BLaER1 (cell line): Measurements from ENCODE around the gene OR6C75.
"Not testable (repeated sequence)": the region's sequence is repeated elsewhere in the genome, so short reads cannot be mapped to it uniquely, and the experiment has no call there.

Experiments used
- H3K27ac ChIP-seq: shearing (Covaris generic); formaldehyde crosslinking; 2 replicates; pipeline ENCODE4 v1.8.1; 2022
- H3K27me3 ChIP-seq: shearing (Covaris generic); formaldehyde crosslinking; 2 replicates; pipeline ENCODE4 v1.8.1; 2022
- H3K36me3 ChIP-seq: shearing (Covaris generic); formaldehyde crosslinking; 2 replicates; pipeline ENCODE4 v1.8.1; 2022
- H3K4me1 ChIP-seq: shearing (Covaris generic); formaldehyde crosslinking; 2 replicates; pipeline ENCODE4 v1.8.1; 2022
- H3K4me2 ChIP-seq: shearing (Covaris generic); formaldehyde crosslinking; 2 replicates; pipeline ENCODE4 v1.8.1; 2022
- H3K4me3 ChIP-seq: shearing (Covaris generic); formaldehyde crosslinking; 2 replicates; pipeline ENCODE4 v1.8.1; 2022
- H3K9ac ChIP-seq: shearing (Covaris generic); formaldehyde crosslinking; 2 replicates; pipeline ENCODE4 v1.8.1; 2022
- H3K9me3 ChIP-seq: shearing (Covaris generic); formaldehyde crosslinking; 2 replicates; pipeline ENCODE4 v1.8.1; 2022
- H4K20me1 ChIP-seq: shearing (Covaris generic); formaldehyde crosslinking; 2 replicates; pipeline ENCODE4 v1.8.1; 2022
- Cebpa-rat ChIP-seq: shearing (Covaris generic); IDR thresholded peaks from 2 replicates; pipeline ENCODE4 v1.8.1; 2022

OR6C75 gene

DNA sequence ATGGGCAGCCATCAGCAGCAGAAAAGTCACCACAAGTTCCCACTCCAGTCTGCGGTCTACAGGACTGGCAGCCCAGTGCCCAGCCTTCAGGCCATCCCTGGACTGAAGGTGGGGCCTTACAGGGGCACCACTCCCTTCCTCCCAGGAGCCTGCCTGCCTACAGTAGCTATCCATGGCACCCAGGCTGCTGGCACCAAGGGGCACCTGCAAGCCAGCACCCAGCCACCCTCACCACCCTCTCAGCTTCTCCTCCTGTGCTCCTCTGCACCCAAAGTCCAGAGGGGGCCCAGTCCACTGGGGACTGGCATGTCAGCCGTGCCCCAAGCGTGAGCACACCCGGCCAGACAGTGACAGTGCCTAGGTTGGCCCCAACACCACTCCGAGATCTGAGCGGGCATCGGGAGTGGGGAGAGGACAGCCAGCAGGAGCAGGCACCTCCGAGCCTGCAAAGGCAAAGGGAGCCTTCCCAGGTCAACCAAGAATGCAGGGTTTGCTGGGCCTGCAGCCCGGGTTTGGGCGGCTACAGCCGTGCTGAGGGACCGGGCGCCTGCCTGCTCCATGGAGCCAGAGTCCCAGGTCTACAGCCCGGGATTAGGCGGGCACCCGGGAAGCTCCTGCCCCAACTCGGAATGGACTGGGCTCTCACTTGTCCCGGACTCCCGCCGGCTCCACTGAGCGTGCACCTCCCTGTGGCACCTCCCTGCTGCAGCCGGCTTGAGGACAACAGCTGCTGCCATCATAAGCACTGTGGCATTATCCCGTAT lies 29.4 kb downstream of the OR6C75 start:
- Histone ChIP-seq H3K4me1 (no peaks in the 10 kb centered on the region), H3K4me2 (no peak overlapping the region), H3K4me3 (no peak overlapping the region), H3K27me3 (no peaks in the 10 kb centered on the region), H3K36me3 (no peaks in the 10 kb centered on the region), H3K9me3 (peaks cover 8% of the 10 kb centered on the region; the same call in 1 of the 2 replicates), H3K27ac (no peak overlapping the region), H3K9ac (no peak overlapping the region), H4K20me1 (no peaks in the 10 kb centered on the region)
- TF ChIP-seq Cebpa-rat: no peak

DNA sequence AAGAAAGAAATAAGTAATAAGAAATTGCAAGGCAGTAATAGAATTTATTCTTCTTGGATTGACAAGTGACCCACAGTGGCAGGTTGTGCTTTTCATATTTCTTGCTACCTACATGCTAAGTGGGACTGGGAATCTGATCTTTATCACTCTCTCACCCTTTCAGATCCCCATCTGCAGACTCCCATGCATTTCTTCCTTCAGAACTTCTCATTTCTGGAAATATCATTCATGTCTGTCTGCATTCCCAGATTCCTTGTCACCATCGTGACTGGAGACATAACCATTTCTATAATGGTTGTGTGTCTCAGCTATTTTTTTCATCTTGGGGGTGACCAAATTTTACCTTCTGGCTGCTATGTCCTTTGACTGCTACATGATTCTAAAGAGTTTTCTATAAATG lies 33.6 kb downstream of the OR6C75 start:
- H3K4me3 ChIP-seq: no peak overlapping the region
- no peaks in the 10 kb centered on the region for H3K4me1 ChIP-seq
- no peak for TF ChIP-seq Cebpa-rat

DNA sequence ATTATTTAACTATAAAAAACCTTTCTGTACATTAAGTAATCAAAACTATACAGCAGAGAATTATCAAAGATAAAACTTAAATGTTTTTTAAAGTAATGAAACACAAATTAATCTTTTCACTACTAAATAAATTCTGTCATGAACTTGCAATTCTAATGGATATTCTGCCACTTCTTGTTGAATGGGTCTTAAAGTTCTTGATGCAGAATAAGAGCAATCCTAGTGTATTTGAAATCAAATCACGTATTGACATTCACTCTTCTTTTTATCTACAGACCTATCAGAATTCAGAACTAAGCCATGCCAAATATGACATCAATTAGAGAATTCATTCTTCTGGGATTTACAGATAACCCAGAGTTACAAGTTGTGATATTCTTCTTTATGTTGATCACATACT lies 37.5 kb downstream of the OR6C75 start, which contains the start of gene OR6C65:
TSS of gene OR6C65 (plus strand) at position 301 of the 400 bp plus-strand sequence. CDS start at position 301, 0 bp downstream.
- H4K20me1 ChIP-seq: no peaks in the 10 kb centered on the region

More for the DNA sequence above, 33.6 kb downstream of the OR6C75 start:
- Histone ChIP-seq H3K36me3 (no peaks in the 10 kb centered on the region), H3K9ac (no peak overlapping the region), H3K27ac (no peak overlapping the region), H3K27me3 (no peaks in the 10 kb centered on the region), H3K4me2 (no peak overlapping the region), H4K20me1 (no peaks in the 10 kb centered on the region), H3K9me3 (peaks cover 8% of the 10 kb centered on the region; the same call in 1 of the 2 replicates)

GRCh38 chr12:55407866-55408265 lies 45.1 kb downstream of the OR6C75 start:
- H3K9me3 ChIP-seq: no peaks in the 10 kb centered on the region
- H3K27ac ChIP-seq: no peak overlapping the region
- no peaks in the 10 kb centered on the region for H3K36me3 ChIP-seq
- no peak overlapping the region for H3K4me2 ChIP-seq
- no peak for TF ChIP-seq Cebpa-rat
- no peaks in the 10 kb centered on the region for H4K20me1 ChIP-seq
- no peak overlapping the region for H3K9ac ChIP-seq
- H3K27me3 ChIP-seq: no peaks in the 10 kb centered on the region
- H3K4me1 ChIP-seq: no peaks in the 10 kb centered on the region
- H3K4me3 ChIP-seq: no peak overlapping the region

More for the DNA sequence above, 37.5 kb downstream of the OR6C75 start, which contains the start of gene OR6C65:
- Histone ChIP-seq H3K27me3 (no peaks in the 10 kb centered on the region), H3K36me3 (no peaks in the 10 kb centered on the region), H3K4me2 (no peak within 1 kb of the TSS), H3K9me3 (no peaks in the 10 kb centered on the region), H3K4me1 (no peaks in the 10 kb centered on the region), H3K27ac (no peak within 1 kb of the TSS), H3K9ac (no peak within 1 kb of the TSS), H3K4me3 (no peak within 1 kb of the TSS)
- no peak for TF ChIP-seq Cebpa-rat

GRCh38 chr12:55409133-55409532 lies 46.4 kb downstream of the OR6C75 start:
- not testable (repeated sequence) for H3K4me2 ChIP-seq, H3K27me3 ChIP-seq, H3K36me3 ChIP-seq, H3K27ac ChIP-seq, H3K9me3 ChIP-seq, H3K4me3 ChIP-seq, H4K20me1 ChIP-seq, H3K4me1 ChIP-seq, H3K9ac ChIP-seq

DNA sequence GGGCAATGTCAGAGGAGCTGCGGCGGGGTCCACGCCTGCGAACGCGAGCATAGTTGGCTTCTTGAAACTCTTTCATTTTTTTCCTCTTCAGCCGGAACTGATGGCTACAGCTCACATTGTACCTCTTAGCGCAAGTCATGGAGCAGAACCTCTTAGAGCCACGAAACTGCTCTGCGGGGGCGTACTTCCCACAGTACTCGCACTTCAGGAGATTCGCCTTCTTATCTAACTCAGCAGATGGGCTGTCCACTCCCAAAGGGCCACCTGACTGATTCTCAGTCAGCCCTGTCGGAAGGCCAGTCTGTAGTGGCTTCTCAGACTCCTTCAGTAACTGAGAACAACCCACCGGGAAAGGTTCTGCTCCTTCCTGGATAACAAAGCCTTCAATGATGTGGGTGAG lies 49.4 kb downstream of the OR6C75 start:
- not testable (repeated sequence) for H3K27me3 ChIP-seq, H3K27ac ChIP-seq, H3K36me3 ChIP-seq, H3K9me3 ChIP-seq, H3K4me1 ChIP-seq, H3K9ac ChIP-seq, H3K4me3 ChIP-seq, H4K20me1 ChIP-seq, H3K4me2 ChIP-seq

DNA sequence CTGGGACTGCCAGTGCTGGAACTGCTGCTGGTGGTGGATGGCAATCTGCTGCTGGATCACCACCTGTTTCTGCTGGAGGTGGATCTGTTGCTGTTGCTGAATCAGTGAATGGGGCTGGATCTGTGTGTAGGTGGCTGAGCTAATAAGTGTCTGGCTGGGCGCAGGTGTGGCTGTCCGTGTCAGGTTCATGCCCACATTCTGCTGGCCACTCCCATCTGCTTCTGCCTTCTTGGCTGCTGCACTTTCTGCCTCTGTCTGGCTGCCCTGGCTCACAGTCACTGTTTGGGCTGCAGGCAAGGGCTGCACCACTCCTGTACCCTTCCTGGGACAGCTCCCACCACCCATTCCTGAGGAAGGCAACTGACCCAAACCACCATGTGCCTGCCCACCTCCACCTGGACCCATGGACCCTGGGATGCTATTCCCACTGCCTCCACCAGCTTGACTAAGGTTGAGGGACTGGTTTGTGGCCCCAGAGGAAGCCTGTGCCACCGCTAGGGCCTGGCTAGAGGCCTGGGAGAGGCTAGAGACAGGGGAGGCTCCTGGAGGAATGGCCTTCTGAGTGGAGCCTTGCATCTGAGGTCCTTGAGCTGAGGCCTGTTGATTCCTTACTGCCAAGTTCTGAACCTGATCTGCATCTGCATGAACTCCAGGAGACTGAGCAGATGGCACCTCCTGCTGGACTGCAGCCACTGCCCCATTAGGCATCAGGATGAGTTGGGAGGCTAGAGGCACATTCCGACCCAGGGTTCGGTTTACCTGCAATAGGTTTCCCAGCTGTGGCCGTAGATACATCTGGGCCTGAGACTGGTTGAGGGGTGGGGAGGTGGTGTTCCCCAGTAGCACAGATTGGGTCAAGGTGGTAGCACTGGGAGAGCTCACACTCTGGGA lies 51.0 kb downstream of the OR6C75 start:
- H3K36me3 ChIP-seq, H3K9me3 ChIP-seq, H3K4me1 ChIP-seq, H3K4me3 ChIP-seq, H4K20me1 ChIP-seq, H3K9ac ChIP-seq, H3K27ac ChIP-seq, H3K4me2 ChIP-seq, H3K27me3 ChIP-seq: not testable (repeated sequence)

DNA sequence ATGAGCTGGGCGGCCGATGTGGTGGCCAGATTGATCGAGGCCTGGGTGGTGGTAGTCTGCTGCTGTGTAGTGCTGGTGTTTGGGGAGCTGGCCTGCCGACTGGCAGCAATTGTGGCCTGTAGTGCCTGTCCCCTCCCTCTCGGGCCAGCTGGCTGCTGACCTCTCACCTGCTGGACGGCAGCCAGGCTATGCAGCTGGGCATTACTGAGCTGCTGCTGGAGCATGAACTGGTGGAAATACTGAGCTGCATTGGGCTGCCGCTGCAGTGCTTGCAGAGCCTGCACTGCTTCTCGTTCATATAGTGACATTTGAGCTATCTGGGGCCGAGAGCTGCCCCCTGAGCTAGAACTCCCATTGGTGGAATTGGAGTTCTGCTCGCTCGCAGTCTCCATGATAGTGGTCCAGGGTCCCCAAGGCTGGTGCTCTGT lies 51.6 kb downstream of the OR6C75 start:
- not testable (repeated sequence) for H3K9me3 ChIP-seq, H4K20me1 ChIP-seq, H3K36me3 ChIP-seq, H3K4me1 ChIP-seq, H3K27me3 ChIP-seq, H3K9ac ChIP-seq, H3K27ac ChIP-seq, H3K4me2 ChIP-seq, H3K4me3 ChIP-seq

- not testable (repeated sequence) for H3K4me1 ChIP-seq, H3K4me3 ChIP-seq, H3K9ac ChIP-seq, H4K20me1 ChIP-seq, H3K9me3 ChIP-seq, H3K27me3 ChIP-seq, H3K36me3 ChIP-seq, H3K27ac ChIP-seq
- peak overlapping the region; percentile 4; the same call in 1 of the 2 replicates for H3K4me2 ChIP-seq
These were observed 52.1 kb downstream of the OR6C75 start for GRCh38 chr12:55414889-55415288.

- H3K4me2 ChIP-seq: no peak overlapping the region
- TF ChIP-seq Cebpa-rat: no peak
- no peaks in the 10 kb centered on the region for H4K20me1 ChIP-seq
- H3K4me1 ChIP-seq: no peaks in the 10 kb centered on the region
- H3K9me3 ChIP-seq: no peaks in the 10 kb centered on the region
- no peaks in the 10 kb centered on the region for H3K36me3 ChIP-seq
- H3K9ac ChIP-seq: no peak overlapping the region
- no peak overlapping the region for H3K4me3 ChIP-seq
- no peak overlapping the region for H3K27ac ChIP-seq
- peaks cover 10% of the 10 kb centered on the region; the same call in 1 of the 2 replicates for H3K27me3 ChIP-seq
These were observed 54.2 kb downstream of the OR6C75 start for GRCh38 chr12:55416961-55417360.
